ENCODE results near the gene QRICH2. TPM values are rescaled to one million over a fixed set of nuclear protein-coding genes. Genes with fewer than 3 reads are reported as not detected.
A peak's percentile ranks its signal among the peaks of the same experiment; 100 is the strongest.
"Not testable (repeated sequence)": the region's sequence is repeated elsewhere in the genome, so short reads cannot be mapped to it uniquely, and the experiment has no call there.

QRICH2 gene
- total and polyA plus RNA-seq, 2 donors from 2014 or later = 2.0 to 2.5 TPM

GRCh38 chr17:76260220-76260619, 47.9 kb downstream of the QRICH2 start:
- H3K4me1 ChIP-seq (ENCODE audit: control insufficient read depth in 2 of 3, insufficient read depth in 2 of 3, low read depth in 1 of 3, low read length in 3 of 3) = peaks cover 8 to 19% (median 15%) of the 10 kb centered on the region in 3 donors
- no peaks in the 10 kb centered on the region for H3K9me3 ChIP-seq (ENCODE audit: control insufficient read depth in 2 of 3, insufficient read depth in 1 of 3, low read length in 3 of 3)
- no peak overlapping the region for H3K4me3 ChIP-seq (ENCODE audit: low read length in 3 of 3)
- intact Hi-C loops (cut with DNase I) = no loop called here
- FAIRE-seq (no peak), DNase-seq (no peak)
- TF ChIP-seq CTCF (IDR thresholded peaks at IDR 0.05; ENCODE audit: borderline replicate concordance, extremely low read depth, insufficient read depth) = no peak
- no peak overlapping the region for H3K27ac ChIP-seq (ENCODE audit: low read depth in 2 of 2, low read length in 2 of 2)
- H3K36me3 ChIP-seq (ENCODE audit: control insufficient read depth in 2 of 3, insufficient read depth in 3 of 3, low read length in 3 of 3) = no peaks in the 10 kb centered on the region
- no peaks in the 10 kb centered on the region for H3K27me3 ChIP-seq (ENCODE audit: control insufficient read depth, insufficient read depth, low read length)
- H3K9ac ChIP-seq (ENCODE audit: low read length in 3 of 3) = no peak overlapping the region

GRCh38 chr17:76256430-76257050, 51.5 kb downstream of the QRICH2 start:
- H3K27ac ChIP-seq (ENCODE audit: low read depth in 2 of 2, low read length in 2 of 2); H3K27me3 ChIP-seq (ENCODE audit: control insufficient read depth, insufficient read depth, low read length); H3K4me3 ChIP-seq (ENCODE audit: low read length in 3 of 3); FAIRE-seq; H3K36me3 ChIP-seq (ENCODE audit: control insufficient read depth in 2 of 3, insufficient read depth in 3 of 3, low read length in 3 of 3); intact Hi-C loops (cut with DNase I); H3K9me3 ChIP-seq (ENCODE audit: control insufficient read depth in 2 of 3, insufficient read depth in 1 of 3, low read length in 3 of 3); H3K9ac ChIP-seq (ENCODE audit: low read length in 3 of 3): not testable (repeated sequence)
- peaks cover 10 to 19% (median 18%) of the 10 kb centered on the region in 3 donors for H3K4me1 ChIP-seq (ENCODE audit: control insufficient read depth in 2 of 3, insufficient read depth in 2 of 3, low read depth in 1 of 3, low read length in 3 of 3)
- peak in 2 of 5 donors; percentile 19 to 27 for DNase-seq

- no peak overlapping the region for H3K27ac ChIP-seq (ENCODE audit: low read depth in 2 of 2, low read length in 2 of 2)
- intact Hi-C loops (cut with DNase I) = no loop called here
- DNase-seq = peak in 2 of 5 donors; percentile 23 to 50
- TF ChIP-seq CTCF (IDR thresholded peaks at IDR 0.05; ENCODE audit: borderline replicate concordance, extremely low read depth, insufficient read depth) = no peak
- no peak overlapping the region for H3K4me3 ChIP-seq (ENCODE audit: low read length in 3 of 3)
- no peaks in the 10 kb centered on the region for H3K36me3 ChIP-seq (ENCODE audit: control insufficient read depth in 2 of 3, insufficient read depth in 3 of 3, low read length in 3 of 3)
- FAIRE-seq = no peak
- peaks cover 10 to 20% (median 20%) of the 10 kb centered on the region in 3 donors for H3K4me1 ChIP-seq (ENCODE audit: control insufficient read depth in 2 of 3, insufficient read depth in 2 of 3, low read depth in 1 of 3, low read length in 3 of 3)
- H3K27me3 ChIP-seq (ENCODE audit: control insufficient read depth, insufficient read depth, low read length) = no peaks in the 10 kb centered on the region
- H3K9ac ChIP-seq (ENCODE audit: low read length in 3 of 3) = no peak overlapping the region
- H3K9me3 ChIP-seq (ENCODE audit: control insufficient read depth in 2 of 3, insufficient read depth in 1 of 3, low read length in 3 of 3) = no peaks in the 10 kb centered on the region
These were observed 52.2 kb downstream of the QRICH2 start for GRCh38 chr17:76255801-76256429.

GRCh38 chr17:76254275-76254674, 53.8 kb downstream of the QRICH2 start:
- H3K4me3 ChIP-seq (ENCODE audit: low read length in 3 of 3) = no peak overlapping the region
- no peaks in the 10 kb centered on the region for H3K36me3 ChIP-seq (ENCODE audit: control insufficient read depth in 2 of 3, insufficient read depth in 3 of 3, low read length in 3 of 3)
- peaks cover 10 to 23% (median 20%) of the 10 kb centered on the region in 3 donors for H3K4me1 ChIP-seq (ENCODE audit: control insufficient read depth in 2 of 3, insufficient read depth in 2 of 3, low read depth in 1 of 3, low read length in 3 of 3)
- no peak for TF ChIP-seq CTCF (IDR thresholded peaks at IDR 0.05; ENCODE audit: borderline replicate concordance, extremely low read depth, insufficient read depth)
- FAIRE-seq = no peak
- intact Hi-C loops (cut with DNase I) = no loop called here
- H3K27ac ChIP-seq (ENCODE audit: low read depth in 2 of 2, low read length in 2 of 2) = no peak overlapping the region
- H3K27me3 ChIP-seq (ENCODE audit: control insufficient read depth, insufficient read depth, low read length) = no peaks in the 10 kb centered on the region
- DNase-seq = peak in 1 of 5 donors; percentile 7
- no peaks in the 10 kb centered on the region for H3K9me3 ChIP-seq (ENCODE audit: control insufficient read depth in 2 of 3, insufficient read depth in 1 of 3, low read length in 3 of 3)
- H3K9ac ChIP-seq (ENCODE audit: low read length in 3 of 3) = no peak overlapping the region
